HG03439 (cell line): ENCODE measurements around the gene GARIN5A.

Source experiments
- ATAC-seq: cut with Tn5 transposase; IDR thresholded peaks from one replicate; pipeline ENCODE4 v1.9.1; 2021; ENCODE audit warnings: mild to moderate bottlenecking, moderate library complexity; ENCODE audit not compliant: unreplicated experiment

GARIN5A gene

DNA sequence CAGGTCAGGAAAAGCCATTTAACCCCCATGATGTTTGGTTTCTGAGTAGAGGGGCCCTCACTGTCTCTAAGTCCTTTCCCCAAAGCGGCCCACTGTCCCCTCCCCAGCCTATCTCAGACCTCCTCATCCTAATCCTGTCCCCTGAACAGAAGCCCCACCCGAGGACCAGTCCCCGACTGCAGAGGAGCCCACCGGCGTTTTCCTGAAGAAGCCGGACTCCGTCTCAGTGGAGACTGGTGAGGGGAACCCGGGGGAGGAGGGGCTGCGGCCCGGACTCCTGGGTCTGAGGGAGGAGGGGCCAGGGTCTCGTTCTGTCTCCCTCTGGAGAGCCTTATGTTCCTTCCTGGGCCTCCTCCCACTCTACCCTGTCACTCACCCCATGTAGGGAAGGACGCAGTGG, 41.0 kb downstream of the GARIN5A start:
- no peak for ATAC-seq

DNA sequence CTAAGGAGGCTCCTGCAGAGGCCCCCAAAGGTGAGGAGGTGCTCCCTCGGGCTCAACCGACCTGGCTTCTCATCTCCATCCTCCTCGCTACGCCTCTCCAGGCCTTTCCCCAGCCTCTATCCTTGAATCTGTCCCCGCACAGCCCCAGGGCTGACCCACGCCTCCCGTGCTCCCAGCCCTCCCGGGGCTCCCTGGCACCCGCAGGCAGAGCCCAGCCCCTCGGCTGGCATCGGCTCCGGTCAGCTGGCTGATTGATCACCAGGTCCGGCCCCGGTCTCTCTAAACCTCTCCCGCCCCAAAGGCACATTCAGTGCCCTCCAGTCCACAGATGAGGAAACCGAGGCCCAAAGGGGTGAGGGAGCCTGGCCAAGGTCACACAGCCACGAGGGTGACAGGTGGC, 41.4 kb downstream of the GARIN5A start:
- no peak for ATAC-seq

DNA sequence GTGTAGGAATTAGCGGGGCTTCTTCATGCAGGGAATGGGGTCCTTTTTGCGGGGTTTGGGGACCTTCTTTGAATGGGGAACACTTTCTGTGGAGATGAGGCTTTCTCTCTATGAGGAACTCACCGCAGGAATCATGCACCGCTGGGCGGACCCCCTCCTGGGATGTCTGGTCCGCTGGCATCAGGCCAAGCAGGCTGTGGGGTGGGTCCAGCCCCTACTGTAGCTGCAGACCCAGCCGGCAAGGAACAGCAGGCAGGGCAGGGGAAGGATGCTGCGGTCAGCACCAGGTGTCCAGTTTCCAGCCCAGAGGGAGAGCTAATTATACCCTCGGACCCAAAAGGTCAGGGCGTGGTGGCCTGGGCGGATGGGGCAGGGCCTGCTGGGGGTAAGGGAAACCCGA, 42.1 kb downstream of the GARIN5A start:
- no peak for ATAC-seq

DNA sequence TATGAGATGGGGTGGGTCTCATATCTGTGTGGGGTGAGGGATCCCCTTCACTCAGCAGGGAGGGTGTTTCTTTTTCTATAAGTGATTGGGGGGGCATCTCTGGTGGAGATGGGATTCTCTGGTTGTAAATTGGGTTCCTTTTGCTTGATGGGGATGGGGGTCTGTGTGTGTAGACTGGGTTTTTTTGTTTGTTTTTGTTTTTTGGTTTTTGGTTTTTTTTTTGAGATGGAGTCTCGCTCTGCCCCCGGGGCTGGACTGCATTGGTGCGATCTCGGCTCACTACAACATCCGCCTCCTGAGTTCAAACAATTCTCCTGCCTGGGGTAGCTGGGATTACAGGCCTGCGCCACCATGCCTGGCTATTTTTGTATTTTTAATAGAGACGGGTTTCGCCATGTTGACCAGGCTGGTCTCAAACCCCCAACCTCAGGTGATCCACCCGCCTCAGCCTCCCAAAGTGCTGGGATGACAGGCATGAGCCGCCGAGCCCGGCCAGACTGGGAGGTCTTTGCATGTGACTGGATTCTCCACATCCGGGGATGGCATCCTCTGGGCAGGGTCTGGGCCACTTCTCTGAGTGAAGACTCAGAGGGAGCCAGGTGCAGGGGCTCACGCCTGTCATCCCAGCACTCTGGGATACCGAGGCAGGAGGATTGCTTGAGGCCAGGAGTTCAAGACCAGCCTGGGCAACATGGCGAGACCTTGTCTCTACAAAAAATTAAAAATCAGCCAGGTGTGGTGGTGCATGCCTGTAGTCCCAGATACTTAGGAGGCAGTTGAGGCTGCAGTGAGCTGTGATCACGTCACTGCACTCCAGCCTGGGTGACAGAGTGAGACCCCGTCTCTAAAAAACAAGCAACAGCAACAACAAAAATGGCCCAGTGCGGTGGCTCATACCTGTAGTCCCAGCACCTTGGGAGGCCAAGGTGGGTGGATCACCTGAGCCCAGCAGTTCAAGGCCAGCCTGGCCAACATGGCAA, 43.2 kb downstream of the GARIN5A start:
- no peak for ATAC-seq

DNA sequence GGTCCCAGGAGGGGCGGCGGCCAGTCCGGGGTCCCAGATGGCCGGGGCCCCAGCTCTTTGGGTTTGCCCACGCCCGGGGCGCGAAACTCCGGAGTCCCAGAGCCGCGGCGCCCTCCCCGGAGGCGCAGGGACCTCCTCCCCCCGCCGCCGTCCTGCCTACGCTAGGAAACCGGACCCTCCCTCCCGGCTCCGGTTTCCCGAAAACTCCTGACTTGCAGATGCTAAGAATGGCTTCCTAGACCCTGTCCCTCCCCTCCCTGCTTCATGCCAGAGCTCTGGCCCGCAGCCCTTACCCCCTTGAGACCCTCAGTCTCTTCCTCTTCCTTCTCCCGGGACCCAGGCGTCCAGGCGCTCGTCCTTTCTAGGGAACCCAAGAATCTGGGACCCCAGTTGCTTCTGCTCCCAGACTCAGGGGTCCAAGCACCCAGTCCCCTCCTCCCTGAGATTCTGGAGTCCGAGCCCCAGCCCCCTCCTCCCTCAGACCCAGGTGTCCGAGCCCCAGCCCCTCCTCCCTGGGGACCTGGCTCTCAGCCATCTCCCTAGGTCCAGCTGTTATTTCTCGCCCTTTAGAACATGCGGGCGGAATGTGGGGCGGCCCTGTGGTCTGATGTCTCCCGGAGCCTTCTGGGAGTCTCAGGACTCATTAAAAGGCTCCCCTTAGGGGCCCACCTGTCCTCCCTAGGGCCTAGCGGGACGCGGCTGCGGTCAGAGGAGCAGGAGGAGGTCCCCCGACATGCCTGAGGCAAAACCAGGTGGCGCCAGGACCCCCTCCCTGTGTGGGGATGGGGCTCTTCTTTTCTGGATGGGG, 44.2 kb downstream of the GARIN5A start, which contains the start of gene MYBPC2:
MYBPC2 (plus strand) TSS at position 672 of the 808 bp plus-strand sequence; CDS start at position 734, 62 bp downstream.
- ATAC-seq = no peak

DNA sequence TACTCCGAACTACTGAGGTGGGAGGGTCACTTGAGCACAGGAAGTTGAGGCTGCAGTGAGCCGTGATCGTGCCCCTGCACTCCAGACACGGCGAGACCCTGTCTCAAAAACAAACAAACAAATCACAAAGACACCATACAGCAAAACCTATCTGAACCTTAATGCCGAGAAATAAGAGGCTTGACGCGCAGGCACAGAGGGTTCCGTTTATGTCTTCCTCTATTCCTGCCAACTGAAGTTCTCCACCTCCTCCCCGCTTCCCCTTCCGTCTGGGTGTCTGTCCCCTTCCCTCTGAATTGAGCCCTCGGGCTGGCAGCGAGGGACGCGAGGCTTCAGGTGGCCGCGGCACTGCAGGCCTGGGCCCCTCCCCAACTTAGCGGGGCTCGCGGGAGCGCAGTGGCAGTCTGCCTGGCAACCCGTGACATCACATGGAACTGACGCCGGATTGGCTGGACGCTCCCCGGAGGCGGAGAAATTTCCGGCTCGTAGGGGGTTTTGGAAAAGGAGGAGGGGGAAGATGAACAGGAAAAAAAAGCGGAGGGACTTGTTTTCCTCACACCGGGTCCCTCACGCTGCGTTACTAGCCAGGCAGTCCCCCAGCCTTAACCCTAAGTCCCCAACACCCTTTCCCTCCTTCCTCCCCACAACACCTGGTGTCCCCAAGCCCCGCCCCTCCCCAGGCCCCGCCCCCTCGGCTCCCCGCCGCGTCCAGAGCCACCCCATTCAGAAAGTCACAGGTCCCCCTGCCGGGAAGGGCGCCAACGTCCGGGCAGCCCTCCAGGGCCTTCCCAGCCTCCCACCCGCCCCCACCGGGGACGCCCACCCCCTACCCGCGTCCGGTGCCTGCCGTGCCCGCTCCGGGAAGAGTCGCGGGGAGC, 45.1 kb downstream of the GARIN5A start:
- ATAC-seq = peak; percentile 65

DNA sequence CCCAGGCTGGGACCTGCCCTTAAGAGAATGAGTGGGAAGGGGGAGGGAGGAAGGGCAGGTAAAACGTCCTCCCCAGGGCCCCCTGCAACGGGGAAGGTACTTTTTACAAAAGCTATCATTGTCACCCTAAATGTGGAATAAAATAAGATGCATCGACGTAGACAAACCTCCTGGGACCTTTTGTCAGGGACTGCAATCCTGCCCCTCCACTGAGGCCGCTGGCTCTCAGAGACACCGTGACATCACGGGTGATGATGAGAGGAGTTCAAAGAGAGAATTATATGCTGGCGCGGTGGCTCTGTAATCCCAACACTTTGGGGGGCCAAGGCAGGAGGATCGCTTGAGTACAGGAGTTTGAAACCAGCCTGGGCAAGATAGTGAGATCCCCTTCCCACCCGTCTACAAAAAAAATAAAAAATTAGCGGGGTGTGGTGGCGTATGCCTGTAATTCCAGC, 45.7 kb downstream of the GARIN5A start:
- ATAC-seq = no peak

DNA sequence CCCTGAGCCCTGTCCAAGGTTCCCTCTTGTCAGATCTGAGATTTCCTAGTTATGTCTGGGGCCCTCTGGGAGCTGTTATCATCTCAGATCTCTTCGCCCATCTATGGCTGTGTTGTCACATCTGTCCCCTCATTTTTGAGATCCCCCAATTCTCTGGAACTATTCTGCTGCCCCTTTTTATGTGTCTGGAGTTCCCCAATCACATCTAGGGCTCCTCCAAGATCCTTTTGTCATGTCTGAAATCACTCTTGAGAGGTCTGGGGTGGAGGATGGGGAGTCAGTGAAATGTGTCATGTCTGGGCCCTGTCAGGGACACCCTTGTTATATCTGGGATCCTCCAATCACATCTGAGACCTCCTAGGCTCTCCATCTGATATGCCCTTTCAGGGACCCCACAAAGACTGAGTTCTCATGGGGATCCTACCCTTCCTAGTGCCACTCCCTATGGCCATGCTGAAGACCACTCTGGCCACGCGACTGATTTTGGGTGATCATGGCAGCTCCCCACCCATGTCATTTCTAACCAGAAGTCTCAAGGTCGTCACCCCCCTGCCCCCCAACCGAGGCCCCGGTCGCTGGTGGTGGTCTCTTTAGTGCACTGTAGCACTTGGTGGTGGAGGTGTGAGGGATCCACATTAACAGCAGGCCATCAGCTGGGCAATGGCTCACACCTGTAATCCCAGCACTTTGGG, 47.7 kb downstream of the GARIN5A start:
- no peak for ATAC-seq

DNA sequence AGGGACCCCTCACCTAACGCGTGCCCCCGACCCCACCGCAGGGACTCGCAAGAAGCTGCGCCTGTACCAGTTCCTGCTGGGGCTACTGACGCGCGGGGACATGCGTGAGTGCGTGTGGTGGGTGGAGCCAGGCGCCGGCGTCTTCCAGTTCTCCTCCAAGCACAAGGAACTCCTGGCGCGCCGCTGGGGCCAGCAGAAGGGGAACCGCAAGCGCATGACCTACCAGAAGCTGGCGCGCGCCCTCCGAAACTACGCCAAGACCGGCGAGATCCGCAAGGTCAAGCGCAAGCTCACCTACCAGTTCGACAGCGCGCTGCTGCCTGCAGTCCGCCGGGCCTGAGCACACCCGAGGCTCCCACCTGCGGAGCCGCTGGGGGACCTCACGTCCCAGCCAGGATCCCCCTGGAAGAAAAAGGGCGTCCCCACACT, 48.6 kb downstream of the GARIN5A start:
- ATAC-seq = no peak

DNA sequence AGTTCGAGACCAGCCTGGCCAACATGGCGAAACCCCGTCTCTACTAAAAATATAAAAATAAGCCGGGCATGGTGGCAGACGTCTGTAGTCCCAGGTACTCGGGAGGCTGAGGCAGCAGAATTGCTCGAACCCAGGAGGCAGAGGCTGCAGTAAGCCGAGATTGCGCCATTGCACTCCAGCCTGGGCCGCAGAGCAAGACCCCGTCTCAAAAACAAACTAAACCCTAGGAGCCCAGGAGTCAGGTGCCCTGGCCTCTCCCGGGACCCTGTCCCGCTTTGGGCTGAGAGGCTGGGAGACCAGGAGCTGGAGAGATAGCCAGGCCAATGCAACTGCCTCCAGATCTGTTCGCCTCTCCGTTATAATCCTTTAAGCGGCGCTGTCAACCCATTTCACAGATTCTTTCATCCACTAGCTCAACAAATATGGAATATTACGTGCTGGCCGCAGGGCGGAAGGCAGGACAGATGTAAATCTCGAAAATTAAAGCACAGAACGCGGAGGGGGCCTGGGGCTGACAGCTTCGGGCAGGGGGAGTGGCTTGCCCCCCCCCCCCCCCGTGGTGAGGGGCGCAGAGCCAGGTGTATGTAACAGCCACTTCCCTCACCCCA, 49.2 kb downstream of the GARIN5A start:
- ATAC-seq = no peak

DNA sequence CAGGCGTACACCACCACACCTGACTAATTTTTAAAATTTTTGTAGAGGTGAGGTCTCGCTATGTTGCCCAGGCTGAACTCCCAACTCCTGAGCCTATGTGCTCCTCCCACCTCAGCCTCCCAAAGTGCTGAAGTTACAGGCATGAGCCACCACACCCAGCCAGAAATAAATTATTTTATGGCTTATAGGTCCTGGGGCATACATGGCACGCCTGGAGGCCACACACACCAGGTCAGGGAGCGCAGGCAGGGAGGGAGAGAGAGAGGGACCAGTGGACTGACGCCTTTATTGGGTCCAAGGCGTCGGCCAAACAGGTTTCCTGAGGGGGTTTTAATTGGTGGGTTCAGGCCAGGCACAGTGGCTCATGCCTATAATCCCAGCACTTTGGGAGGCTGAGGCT, 51.1 kb downstream of the GARIN5A start:
- no peak for ATAC-seq

DNA sequence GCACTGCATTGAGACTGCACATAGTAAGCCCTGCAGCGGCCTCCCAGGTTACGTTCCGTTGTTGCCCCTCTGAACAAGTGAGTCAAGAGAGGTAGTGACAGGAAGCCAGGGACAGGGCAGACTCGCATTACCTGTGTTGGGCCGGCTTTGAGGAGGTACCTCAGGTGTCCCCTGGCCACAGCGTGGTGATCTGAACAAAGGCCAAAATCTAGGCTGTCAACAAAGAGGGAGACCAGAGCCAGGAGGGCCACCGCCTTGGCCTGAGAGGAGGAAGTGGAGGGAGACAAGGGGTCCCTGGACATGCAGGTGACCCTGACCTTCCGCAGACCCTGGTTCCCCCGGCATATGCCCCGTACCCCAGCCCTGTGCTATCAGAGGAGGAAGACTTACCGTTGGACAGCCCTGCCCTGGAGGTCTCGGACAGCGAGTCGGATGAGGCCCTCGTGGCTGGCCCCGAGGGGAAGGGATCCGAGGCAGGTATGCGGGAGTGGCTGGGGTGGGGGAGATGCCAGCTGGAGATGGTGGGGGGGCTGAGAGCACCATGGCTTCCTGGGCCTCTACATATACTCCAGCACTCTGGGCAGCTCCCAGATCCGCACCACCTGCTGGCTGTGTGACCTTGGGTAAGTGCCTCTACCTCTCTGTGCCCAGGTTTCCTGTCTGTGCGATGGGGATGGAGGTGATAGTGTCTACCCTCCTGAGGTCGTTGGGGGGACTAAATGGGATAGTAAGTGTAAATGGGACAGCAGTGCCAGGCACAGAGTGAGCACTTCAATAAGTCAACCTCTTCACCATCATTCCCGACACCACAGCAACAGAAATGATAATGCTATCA, 53.2 kb downstream of the GARIN5A start:
- ATAC-seq = no peak

DNA sequence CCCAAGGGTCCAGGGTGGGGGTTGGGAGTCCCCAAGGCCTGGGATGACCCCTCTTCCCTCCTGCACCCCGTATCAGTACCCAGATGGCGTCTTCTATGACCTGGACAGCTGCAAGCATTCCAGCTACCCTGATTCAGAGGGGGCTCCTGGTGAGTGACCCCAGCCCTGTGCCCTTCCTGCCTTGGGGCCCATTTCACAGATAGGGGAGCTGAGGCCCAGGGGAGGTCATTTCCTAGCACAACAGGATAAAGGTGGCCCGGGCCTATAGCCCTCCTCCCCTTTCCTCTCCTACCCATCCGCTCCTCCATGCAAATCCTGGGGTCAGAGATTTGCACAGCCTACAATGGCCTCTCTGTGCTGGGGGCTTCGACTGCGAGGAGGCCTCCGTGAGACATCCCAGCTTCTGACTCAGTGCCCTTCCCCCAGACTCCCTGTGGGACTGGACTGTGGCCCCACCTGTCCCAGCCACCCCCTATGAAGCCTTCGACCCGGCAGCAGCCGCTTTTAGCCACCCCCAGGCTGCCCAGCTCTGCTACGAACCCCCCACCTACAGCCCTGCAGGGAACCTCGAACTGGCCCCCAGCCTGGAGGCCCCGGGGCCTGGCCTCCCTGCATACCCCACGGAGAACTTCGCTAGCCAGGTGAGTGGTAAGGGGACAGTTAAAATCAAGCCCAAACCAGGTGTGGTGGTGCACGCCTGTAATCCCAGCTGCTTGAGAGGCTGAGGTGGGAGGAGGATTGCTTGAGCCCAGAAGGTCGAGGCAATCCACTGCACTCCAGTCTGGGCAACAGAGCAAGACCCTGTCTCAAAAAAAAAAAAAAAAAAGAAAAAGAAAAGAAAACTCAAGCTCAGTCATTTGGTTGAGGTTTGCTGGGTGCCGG, 54.0 kb downstream of the GARIN5A start:
- no peak for ATAC-seq

DNA sequence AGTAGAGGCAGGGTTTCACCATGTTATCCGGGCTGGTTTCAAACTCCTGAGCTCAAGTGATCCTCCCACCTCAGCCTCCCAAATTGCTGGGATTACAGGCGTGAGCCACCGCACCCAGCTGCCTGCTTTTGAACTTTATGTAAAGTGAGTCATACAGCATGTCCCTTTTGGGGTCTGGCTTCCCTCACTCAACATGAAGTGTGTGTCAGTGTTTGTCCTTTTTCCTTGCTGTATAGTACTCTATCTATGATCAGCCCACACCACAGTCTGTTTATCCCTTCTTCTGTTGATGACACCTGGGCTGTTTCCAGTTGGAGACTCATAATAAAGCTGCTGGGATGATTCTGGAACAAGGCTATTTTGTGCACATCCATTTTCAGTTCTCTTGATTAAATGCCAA, 55.8 kb downstream of the GARIN5A start:
- ATAC-seq = no peak

DNA sequence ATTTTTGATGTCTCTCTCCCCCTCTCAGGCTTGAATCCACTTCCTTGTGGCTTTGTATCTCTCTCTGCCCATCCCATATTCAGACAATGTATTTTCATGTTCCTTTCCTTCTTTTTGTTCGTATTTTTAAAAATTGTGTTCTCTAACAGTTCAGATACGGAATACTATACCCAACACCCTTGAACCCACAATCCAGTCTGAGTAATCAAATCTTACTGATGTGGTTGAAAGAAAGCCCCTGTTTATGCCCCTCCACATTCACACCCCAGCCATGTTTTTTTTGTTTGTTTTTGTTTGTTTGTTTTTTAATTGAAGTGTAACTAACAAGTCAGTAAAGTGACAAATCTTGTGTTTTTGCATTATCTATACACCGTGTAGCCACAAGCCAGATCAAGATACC, 56.5 kb downstream of the GARIN5A start:
- no peak for ATAC-seq

DNA sequence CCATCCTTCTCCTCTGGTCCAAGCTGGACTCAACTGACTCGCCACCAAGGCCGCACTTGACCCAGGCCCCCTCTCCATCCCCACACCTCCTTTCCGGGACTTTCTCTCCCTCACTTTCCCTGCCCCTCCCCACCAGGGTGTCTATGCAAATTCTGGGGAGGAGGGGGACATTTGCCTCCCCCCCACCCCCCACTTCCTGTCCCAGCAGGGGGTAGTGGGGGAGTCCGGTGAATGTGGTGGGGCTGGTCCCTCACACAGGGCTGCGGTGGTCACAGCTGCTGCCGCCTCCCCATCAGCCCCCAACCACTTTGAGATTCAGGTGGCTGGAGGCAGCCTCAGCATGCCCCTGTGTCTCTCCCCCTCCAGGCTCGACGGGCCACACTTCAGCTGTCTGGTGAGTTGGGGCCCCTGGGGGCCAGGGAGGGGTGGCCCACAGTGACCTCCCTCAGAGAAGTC, 57.0 kb downstream of the GARIN5A start:
- no peak for ATAC-seq

DNA sequence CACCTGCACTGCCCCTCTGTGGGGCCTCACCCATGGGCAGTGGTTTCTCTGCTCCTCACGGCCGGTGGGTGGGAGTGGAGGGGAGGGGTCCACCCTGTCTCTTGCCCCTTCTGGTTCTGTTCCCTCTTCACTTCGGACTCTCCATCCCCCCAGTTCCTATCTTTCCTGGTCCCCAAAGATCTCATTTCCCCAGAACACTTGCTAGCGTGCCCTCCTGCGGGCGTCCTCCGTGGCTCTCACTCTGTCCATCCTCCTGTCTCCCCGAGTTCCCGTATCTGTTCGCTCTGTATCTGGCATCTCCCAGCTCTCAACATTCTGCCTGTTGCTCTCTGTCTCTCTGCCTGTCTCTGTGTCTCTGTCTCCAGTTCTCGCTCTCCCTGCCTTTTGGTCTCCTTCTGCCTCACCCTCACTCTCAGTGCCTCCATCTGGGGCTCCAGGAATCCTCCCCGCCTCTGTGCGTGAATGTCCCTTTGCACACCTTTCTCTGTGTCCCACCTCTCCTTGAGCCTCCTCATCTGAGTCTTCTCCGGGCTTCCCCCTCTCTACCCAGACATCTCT, 57.5 kb downstream of the GARIN5A start:
- no peak for ATAC-seq
